ENCODE data around the gene BMP2K.

DNA sequence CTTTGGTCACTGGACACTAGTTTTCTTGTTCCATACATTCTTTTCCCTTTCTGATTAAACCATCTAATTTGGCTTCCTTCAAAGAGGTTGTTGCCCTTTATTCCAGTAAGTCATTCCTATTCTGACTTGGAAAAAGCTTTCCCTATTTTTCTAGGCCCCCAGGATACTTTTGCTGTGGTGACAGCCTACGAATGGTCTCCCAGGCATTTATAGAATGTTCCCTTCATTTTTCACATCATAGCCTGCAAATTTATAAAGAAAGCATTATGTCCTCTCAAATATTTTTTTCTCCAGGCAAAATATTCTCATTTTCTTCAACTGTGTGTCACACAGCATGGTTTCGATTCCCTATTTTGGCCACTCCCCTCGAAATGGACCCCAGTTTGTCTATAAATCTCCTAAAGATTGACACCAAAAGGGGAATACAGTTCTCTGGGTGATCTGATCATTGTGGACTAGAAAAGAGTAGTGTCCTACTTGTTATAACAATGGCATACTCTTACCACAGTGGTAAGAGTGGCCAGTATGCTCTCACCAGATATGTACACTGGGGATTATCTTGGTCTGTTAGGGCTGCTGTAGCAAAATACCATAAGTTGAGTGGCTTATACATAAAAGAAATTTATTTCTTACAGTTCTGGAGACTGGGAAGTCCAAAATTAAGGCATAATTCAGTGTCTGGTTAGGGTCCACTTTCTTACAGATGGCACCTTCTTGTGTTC, 41.5 kb upstream of the BMP2K start:
- TF ChIP-seq POLR2A (IDR thresholded peaks at IDR 0.05): no peak
- TF ChIP-seq, protein P1, sequence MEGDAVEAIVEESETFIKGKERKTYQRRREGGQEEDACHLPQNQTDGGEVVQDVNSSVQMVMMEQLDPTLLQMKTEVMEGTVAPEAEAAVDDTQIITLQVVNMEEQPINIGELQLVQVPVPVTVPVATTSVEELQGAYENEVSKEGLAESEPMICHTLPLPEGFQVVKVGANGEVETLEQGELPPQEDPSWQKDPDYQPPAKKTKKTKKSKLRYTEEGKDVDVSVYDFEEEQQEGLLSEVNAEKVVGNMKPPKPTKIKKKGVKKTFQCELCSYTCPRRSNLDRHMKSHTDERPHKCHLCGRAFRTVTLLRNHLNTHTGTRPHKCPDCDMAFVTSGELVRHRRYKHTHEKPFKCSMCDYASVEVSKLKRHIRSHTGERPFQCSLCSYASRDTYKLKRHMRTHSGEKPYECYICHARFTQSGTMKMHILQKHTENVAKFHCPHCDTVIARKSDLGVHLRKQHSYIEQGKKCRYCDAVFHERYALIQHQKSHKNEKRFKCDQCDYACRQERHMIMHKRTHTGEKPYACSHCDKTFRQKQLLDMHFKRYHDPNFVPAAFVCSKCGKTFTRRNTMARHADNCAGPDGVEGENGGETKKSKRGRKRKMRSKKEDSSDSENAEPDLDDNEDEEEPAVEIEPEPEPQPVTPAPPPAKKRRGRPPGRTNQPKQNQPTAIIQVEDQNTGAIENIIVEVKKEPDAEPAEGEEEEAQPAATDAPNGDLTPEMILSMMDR (IDR thresholded peaks at IDR 0.05): no peak
